HG02763 (cell line): ENCODE measurements around the gene TMCC2.
"Not testable (repeated sequence)": the region's sequence is repeated elsewhere in the genome, so short reads cannot be mapped to it uniquely, and the experiment has no call there.

Source experiments
- ATAC-seq: cut with Tn5 transposase; IDR thresholded peaks from one replicate; pipeline ENCODE4 v1.9.1; 2021; ENCODE audit warnings: mild to moderate bottlenecking, moderate library complexity; ENCODE audit not compliant: unreplicated experiment

The TMCC2 gene

GRCh38 chr1:205275133-205275532, 47.4 kb downstream of the TMCC2 start:
- no peak for ATAC-seq

GRCh38 chr1:205275916-205276688, 48.4 kb downstream of the TMCC2 start:
- no peak for ATAC-seq

GRCh38 chr1:205276689-205277065, 48.9 kb downstream of the TMCC2 start:
- ATAC-seq: no peak

GRCh38 chr1:205279986-205280385, 52.2 kb downstream of the TMCC2 start:
- ATAC-seq: no peak

DNA sequence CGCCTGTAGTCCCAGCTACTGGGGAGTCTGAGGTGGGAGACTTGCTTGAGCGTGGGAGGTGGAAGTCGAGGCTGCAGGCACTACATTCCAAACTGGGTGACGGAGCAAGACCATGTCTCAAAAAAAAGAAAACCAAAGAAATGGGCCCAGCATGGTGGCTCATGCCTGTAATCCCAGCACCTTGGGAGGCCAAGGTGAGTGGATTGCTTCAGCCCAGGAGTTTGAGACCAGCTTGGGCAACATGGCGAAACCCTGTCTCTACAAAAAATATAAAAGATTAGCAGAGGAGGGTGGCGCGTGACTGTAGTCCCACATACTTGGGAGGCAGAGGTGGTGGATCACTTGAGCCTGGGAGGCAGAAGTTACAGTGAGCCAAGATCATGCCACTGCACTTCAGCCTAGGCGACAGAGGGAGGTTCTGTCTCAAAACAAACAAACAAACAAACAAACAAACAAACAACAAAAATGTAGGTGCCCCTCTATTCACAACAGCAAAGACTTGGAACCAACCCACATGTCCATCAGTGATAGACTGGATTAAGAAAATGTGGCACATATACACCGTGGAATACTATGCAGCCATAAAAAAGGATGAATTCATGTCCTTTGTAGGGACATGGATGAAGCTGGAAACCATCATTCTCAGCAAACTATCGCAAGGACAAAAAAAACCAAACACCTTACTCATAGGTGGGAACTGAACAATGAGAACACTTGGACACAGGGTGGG, 53.1 kb downstream of the TMCC2 start:
- not testable (repeated sequence) for ATAC-seq

DNA sequence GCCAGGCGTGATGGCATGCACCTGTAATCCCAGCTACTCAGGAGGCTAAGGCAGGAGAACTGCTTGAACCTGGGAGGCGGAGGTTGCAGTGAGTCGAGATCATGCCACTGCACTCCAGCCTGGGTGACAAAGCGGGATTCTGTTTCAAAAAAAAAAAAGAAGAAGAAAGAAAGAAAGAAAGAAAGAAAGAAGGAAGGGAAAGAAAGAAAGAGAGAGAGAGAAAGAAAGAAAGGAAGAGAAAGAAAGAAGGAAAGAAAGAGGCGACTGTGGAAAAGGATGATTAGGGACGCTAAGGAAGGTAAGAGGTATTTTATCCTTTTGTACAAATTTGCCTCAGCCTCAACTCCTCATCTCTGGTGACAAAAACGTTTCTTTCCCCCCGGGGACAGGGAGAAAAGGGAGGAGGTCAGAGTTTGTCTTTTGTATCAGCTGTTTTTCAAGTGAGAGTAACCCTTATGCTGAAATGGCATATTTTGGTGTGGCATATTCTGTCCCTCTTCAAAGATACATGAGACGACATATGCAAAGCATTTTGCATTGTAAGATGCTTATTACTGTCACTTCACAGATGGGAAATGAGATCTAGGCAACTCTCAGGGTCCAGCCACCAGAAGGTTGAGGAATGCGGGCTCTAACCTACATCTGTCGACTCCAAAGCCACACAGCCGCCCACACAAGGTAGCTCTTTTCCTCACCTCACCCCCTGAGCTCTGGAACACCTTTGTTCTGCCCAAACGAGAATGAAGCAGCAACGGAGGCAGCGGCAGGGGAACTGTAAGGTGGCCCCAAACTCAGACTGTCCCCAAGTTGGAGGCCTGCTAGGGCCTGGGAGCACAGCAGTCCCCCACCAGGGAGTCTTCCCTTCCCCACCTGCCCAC, 55.8 kb downstream of the TMCC2 start:
- ATAC-seq: no peak

DNA sequence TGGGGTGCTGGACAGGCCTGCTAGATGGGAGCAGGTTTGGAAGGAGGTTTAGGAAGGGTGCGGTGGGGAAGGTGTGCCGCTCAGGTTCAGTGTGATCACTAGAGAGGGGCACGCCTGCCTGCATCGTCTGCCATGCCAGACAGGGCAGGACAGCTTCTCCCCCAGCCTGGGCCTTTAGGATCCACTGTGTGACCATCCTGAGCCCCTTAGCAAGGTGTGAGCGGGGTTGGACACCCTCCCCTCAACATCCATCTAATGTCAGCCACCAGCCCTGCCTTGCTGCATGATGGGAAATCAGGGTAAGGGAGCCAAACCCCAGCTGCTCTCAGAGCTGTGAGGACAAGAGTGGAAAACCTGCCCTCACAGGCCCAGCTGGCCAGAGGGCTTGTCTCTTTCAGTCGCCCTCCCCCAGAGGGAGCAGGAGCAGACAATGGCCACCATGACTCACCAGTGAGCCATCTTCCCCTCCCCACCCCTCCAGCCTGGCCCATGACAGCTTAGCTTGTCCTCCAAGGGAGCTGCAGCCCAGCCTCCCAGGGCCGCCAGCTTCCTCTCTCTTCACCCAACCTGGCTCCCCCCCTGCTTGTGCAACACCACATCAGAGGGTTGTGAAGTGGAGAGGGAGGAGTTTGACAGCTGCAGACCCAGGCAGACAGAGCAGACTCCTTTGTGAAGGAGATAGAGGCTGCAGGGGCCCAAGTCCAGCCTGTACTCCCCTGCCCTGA, 56.8 kb downstream of the TMCC2 start:
- no peak for ATAC-seq

- no peak for ATAC-seq
Observed at GRCh38 chr1:205285381-205286101, 57.8 kb downstream of the TMCC2 start.

- no peak for ATAC-seq
Observed at GRCh38 chr1:205286335-205286950, 58.7 kb downstream of the TMCC2 start.

GRCh38 chr1:205287076-205287475, 59.3 kb downstream of the TMCC2 start:
- no peak for ATAC-seq

GRCh38 chr1:205287767-205288559, 60.2 kb downstream of the TMCC2 start:
- peak; percentile 76 for ATAC-seq

GRCh38 chr1:205291596-205291995, 63.9 kb downstream of the TMCC2 start:
- no peak for ATAC-seq

DNA sequence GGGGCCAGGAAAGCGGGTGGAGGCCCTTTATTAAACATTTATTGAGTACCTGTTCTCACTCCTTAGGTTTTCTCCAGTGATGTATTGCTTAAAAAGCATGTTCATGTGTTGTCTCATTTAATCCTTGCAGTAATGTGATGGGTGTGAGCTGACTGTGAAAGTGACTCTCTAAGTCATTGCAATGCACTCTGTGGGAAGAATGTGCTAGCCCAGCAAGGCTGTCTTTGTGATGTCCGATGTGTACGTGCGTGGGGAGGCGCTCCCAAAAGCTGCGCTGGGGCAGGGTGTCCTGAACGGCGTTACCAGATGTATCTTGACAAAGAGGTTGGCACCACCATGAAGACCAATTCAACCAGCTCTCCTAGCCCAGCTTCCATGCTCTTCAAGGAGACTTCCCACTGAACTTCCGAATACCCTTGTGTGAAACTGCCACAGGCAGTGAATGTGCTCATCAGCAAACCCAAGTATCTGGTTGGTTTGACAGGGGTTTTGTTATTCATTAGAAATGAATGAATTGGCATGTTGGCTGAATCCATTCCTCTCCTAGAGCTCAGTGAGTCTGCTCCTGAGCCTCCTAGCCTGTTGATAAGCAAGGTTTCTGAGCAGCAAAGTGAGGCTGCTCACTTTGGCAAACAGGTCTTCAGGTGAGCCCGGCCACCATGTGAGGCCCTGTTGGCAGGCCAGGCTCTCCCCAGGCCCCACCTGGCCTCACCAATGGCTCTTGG, 65.8 kb downstream of the TMCC2 start:
- ATAC-seq: no peak

DNA sequence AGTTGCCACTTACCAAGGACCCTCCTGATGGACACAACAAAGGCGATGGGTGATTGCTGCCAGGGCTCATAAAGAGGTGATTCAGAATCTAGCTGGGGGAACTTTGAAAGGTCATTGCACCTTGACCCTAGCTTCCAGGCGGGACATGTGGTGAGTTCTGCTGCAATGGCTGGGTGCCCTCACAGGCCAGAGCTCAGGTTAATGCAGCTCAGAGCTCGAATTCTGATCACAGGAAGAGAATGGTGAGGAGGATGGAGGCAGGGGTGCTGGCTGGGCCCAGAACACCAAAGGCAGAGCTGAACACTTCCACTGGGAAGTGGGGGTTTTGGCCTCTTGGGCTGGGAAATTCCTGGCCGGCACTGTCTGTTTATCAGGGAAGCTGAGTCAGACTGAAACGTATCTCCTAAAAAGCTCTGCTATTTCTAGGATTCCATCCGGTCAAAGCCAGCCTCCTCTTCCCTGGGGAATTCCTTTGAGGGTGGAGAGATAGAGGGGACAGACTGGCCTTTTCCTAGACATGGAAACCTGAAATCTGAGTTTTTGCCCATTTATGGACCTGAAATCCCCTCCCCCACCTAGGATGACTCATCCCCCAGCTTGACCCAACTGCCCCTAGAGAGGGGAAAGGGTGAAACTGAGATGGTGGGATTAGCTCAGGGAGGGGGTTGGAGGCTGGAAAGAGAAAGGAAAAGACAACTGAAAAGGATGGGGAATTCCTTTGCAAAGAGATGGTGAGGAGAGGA, 66.6 kb downstream of the TMCC2 start:
- no peak for ATAC-seq

- no peak for ATAC-seq
Observed at GRCh38 chr1:205294934-205295333, 67.2 kb downstream of the TMCC2 start.

DNA sequence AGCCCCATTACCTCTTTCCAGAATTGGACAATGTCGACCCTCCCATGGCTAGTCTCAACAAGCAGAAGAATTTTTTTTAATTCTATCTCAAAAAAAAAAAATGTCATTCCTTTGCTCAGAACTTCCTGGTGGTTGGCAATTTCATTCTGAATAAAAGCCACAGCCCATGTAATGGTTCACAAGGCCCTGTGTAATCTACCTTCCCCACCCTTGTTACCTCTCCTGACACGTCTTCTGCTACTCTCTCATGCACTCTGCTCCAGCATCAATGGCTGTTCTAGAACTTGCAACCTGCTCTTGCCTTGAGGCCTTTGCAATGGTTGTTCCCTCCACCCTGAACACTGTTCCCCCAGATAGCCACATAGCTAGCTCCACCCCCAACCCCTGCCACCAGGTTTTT, 68.4 kb downstream of the TMCC2 start:
- ATAC-seq: no peak

- not testable (repeated sequence) for ATAC-seq
Observed at GRCh38 chr1:205297546-205298177, 69.9 kb downstream of the TMCC2 start.
